Lung (tissue), 12 donors: ENCODE data around the gene SBF2. TPM values are rescaled to one million over a fixed set of nuclear protein-coding genes. Genes with fewer than 3 reads are reported as not detected.
A peak's percentile ranks its signal among the peaks of the same experiment; 100 is the strongest.

ENCODE experiments used
- ATAC-seq: fragments of 200-7000 bp; cut with Tn5 transposase; one replicate; pipeline ENCODE4 v1.9.1; 2020; ENCODE audit warnings: moderate number of reproducible peaks; ENCODE audit not compliant: insufficient read depth, low FRiP score
- DNase-seq, 3 donors: peaks; one replicate each; pipeline ENCODE4 v3.0.0-alpha.2; 2013 to 2017
- H3K27ac ChIP-seq, 2 donors: one replicate each; pipeline ENCODE4 v1.5.1; 2013; ENCODE audit warnings: mild to moderate bottlenecking in 2 of 2, moderate library complexity in 2 of 2, control low read depth in 1 of 2, inconsistent platforms in 1 of 2, low read depth in 1 of 2, low read length in 1 of 2
- H3K27me3 ChIP-seq, 3 donors: one replicate each; pipeline ENCODE4 v1.5.1; 2013; ENCODE audit warnings: low read length in 2 of 3; ENCODE audit not compliant: control insufficient read depth in 3 of 3, insufficient read depth in 3 of 3
- H3K36me3 ChIP-seq, 4 donors: one replicate each; pipeline ENCODE4 v1.5.1; 2013; ENCODE audit warnings: low read length in 4 of 4, mild to moderate bottlenecking in 1 of 4, moderate library complexity in 1 of 4; ENCODE audit not compliant: control insufficient read depth in 4 of 4, insufficient read depth in 4 of 4
- H3K4me1 ChIP-seq, 5 donors: one replicate each; pipeline ENCODE4 v1.5.1; 2013; ENCODE audit warnings: low read length in 5 of 5, mild to moderate bottlenecking in 2 of 5, moderate library complexity in 1 of 5; ENCODE audit not compliant: control insufficient read depth in 5 of 5, insufficient read depth in 5 of 5
- H3K4me3 ChIP-seq: one replicate; pipeline ENCODE4 v1.5.1; 2013; ENCODE audit warnings: mild to moderate bottlenecking, control low read depth, moderate library complexity
- H3K9ac ChIP-seq, 2 donors: one replicate each; pipeline ENCODE4 v1.5.1; 2013; ENCODE audit warnings: low read length in 2 of 2, control low read depth in 1 of 2; ENCODE audit not compliant: insufficient read depth in 1 of 2
- H3K9me3 ChIP-seq, 4 donors: one replicate each; pipeline ENCODE4 v1.5.1; 2013; ENCODE audit warnings: low read length in 3 of 4, mild to moderate bottlenecking in 1 of 4, moderate library complexity in 1 of 4; ENCODE audit not compliant: control insufficient read depth in 4 of 4, insufficient read depth in 3 of 4
- WGBS, 2 donors: extraction: QIAGEN DNeasy Blood & Tissue Kit; methylation state at CpG; one replicate each; pipeline ENCODE4 v1.1.7; 2013; 5-methylcytosine and 5-hydroxymethylcytosine counted together
- polyA plus RNA-seq, 2 donors: library from polyadenylated mRNA; stranded (reverse); fragments of 200-250 nt; gene quantifications; one replicate each; pipeline ENCODE4 v1.2.1, GENCODE V29; 2013
- total RNA-seq, 2 donors: library from RNA; depleted of rRNA in 1 of 2; stranded (reverse); fragments of >200 nt in 1 of 2; gene quantifications; one replicate each; pipeline ENCODE4 v1.2.1, GENCODE V29; 2014 to 2021
- TF ChIP-seq, protein P1 (sequence below): IDR thresholded peaks from 2 replicates; pipeline ENCODE4 v1.5.1; 2012; ENCODE audit warnings: mild to moderate bottlenecking; ENCODE audit errors: control extremely low read depth, extremely low read depth
- donor health status: control.
- donor health status: control.
- donor health status: Bipolar disorder and iron deficiency.
- donor health status: healthy.
- donor health status: DM: yes; HTN: yes; CAD: no.

Gene SBF2
- total and polyA plus RNA-seq, 4 donors: 4.4 to 104 (median 24.9) TPM

DNA sequence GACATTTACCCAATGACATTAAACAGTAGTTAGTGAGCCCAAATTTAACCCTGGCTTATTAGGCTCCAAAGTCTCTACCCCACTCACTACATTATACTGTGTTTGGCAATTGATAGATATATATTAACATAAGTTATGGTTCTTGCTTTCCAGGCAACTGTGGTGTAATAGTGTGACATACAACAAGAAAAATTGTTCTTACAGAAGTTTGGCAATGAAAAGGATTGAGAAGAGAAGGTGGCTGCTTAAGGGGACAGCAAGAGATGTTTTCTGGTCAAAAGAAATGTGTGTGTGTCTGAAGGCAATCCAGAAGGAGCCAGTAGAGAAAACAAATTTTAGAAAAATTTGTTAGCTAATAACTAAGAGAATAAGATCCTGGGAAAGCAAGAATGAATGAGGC lies 497.8 kb downstream of the SBF2 start:
- Histone ChIP-seq H3K27me3 (no peaks in the 10 kb centered on the region), H3K36me3 (peaks cover 0 to 27% (median 3%) of the 10 kb centered on the region in 4 donors)

DNA sequence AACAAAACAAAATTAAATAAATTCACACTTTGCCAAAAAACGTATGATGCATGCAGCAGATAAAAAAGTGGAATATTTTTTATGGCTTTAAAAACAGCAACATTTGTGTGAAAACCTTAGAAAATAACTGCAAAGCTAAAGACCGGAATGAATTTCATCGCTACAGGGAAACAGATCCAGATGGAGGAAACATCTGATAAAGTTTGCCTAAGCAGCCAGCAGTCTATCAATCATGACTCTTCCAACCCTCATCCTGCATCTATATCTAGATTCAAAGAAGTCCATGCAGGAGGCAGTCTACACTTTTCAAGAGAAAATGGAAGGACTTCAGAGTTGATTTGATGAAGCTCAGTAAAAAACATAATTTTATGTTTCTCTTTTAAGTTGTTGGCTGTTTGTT lies 503.3 kb downstream of the SBF2 start:
- H3K4me1 ChIP-seq: peaks cover 0 to 6% (median 4%) of the 10 kb centered on the region in 5 donors
- H3K9me3 ChIP-seq: no peaks in the 10 kb centered on the region
- DNase-seq (peak in 2 of 3 donors; percentile 38 to 55), ATAC-seq (no peak)
- H3K9ac ChIP-seq: no peak overlapping the region
- H3K4me3 ChIP-seq: no peak overlapping the region
- 68 to 73% methylated on average over 3 of the region's 3 CpGs for WGBS, 2 donors
- TF ChIP-seq, protein P1, sequence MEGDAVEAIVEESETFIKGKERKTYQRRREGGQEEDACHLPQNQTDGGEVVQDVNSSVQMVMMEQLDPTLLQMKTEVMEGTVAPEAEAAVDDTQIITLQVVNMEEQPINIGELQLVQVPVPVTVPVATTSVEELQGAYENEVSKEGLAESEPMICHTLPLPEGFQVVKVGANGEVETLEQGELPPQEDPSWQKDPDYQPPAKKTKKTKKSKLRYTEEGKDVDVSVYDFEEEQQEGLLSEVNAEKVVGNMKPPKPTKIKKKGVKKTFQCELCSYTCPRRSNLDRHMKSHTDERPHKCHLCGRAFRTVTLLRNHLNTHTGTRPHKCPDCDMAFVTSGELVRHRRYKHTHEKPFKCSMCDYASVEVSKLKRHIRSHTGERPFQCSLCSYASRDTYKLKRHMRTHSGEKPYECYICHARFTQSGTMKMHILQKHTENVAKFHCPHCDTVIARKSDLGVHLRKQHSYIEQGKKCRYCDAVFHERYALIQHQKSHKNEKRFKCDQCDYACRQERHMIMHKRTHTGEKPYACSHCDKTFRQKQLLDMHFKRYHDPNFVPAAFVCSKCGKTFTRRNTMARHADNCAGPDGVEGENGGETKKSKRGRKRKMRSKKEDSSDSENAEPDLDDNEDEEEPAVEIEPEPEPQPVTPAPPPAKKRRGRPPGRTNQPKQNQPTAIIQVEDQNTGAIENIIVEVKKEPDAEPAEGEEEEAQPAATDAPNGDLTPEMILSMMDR: no peak
- H3K27me3 ChIP-seq: no peaks in the 10 kb centered on the region
- H3K36me3 ChIP-seq: peaks cover 0 to 47% (median 18%) of the 10 kb centered on the region in 4 donors
- H3K27ac ChIP-seq: no peak overlapping the region

More for the DNA sequence above, 497.8 kb downstream of the SBF2 start:
- Histone ChIP-seq H3K4me3 (no peak overlapping the region), H3K27ac (no peak overlapping the region), H3K4me1 (peaks cover 0 to 2% (median 0%) of the 10 kb centered on the region in 5 donors), H3K9ac (no peak overlapping the region), H3K9me3 (no peaks in the 10 kb centered on the region)
- DNase-seq: no peak
- TF ChIP-seq, protein P1: no peak
- no peak for ATAC-seq

DNA sequence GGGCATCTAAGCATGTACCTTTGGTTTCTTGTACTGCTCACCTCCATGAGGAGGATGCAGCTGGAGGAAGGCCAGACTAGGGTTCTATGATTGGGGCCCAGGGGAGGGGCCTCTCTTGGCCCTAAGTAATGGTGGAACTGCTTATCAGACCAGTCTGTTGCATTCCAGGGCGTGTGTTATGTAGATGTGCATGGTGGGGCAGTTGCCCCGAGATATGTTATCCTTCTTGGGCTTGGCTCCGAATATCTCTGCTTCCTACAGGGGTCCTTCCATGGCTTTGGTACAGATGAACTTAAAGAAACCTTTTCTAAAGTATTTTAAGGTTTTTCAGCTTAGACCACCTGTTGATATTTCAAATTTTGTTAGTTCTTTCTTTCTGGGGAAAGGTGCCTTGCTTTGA lies 504.1 kb downstream of the SBF2 start:
- H3K27ac ChIP-seq: no peak overlapping the region
- TF ChIP-seq, protein P1: no peak
- 92 to 95% methylated on average over 3 of the region's 3 CpGs for WGBS, 2 donors
- ATAC-seq (no peak), DNase-seq (no peak)
- peaks cover 2 to 6% (median 4%) of the 10 kb centered on the region in 5 donors for H3K4me1 ChIP-seq
- H3K36me3 ChIP-seq: peaks cover 0 to 44% (median 20%) of the 10 kb centered on the region in 4 donors
- no peaks in the 10 kb centered on the region for H3K27me3 ChIP-seq
- H3K9me3 ChIP-seq: no peaks in the 10 kb centered on the region
- no peak overlapping the region for H3K9ac ChIP-seq
- H3K4me3 ChIP-seq: no peak overlapping the region

DNA sequence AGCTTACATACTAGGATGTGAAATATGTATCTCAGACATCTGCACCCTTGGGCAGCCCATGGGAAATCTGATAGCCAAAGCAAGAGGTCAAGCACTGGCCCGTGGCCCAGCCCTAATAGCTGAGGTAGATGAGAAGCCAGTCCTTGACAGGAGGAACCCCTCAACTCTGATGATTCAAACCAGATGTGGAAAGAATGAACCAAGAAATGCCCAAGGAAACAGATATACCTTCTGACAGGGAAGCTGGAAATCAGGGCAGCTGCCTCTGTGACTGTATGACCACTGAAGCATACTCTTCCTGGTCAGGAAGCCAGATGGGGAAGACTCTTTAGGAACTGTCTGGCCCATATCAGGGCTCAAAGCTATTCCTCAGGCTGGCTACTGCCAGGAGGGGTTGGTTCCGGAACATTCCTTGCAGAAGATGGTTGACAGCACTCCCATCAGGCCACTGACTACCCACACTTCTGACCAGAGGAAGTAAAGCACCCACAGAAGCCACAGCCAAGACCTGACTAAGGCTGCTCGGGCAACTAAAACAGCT lies 506.0 kb downstream of the SBF2 start:
- Histone ChIP-seq H3K36me3 (peaks cover 0 to 49% (median 32%) of the 10 kb centered on the region in 4 donors), H3K27ac (no peak overlapping the region), H3K27me3 (no peaks in the 10 kb centered on the region), H3K9me3 (no peaks in the 10 kb centered on the region), H3K4me1 (peaks cover 2 to 6% (median 4%) of the 10 kb centered on the region in 5 donors), H3K4me3 (no peak overlapping the region), H3K9ac (no peak overlapping the region)
- 52 to 64% methylated on average over 3 of the region's 3 CpGs for WGBS, 2 donors
- DNase-seq (no peak), ATAC-seq (peak; percentile 15)
- TF ChIP-seq, protein P1: no peak
